Motor neuron (in vitro differentiated cells): ENCODE measurements around the gene KCNK2. TPM values are rescaled to one million over a fixed set of nuclear protein-coding genes. Genes with fewer than 3 reads are reported as not detected.
A peak's percentile ranks its signal among the peaks of the same experiment; 100 is the strongest.

ENCODE experiments used
- ATAC-seq, 8 experiments: fragments of 200-7000 bp; cut with Tn5 transposase; replicated peaks in 6 of 8; 2 replicates each; pipeline ENCODE4 v1.8.0; 2021; ENCODE audit warnings: mild to moderate bottlenecking in 8 of 8, moderate library complexity in 8 of 8
- H3K27ac ChIP-seq, 2 donors: fragments of 250-450 bp; sonication (Bioruptor Pico); 2 replicates each; pipeline ENCODE4 v1.9.0; 2021; ENCODE audit warnings: antibody characterized with exemption in 2 of 2, mild to moderate bottlenecking in 2 of 2, moderate library complexity in 1 of 2
- H3K4me1 ChIP-seq, 2 donors: fragments of 250-450 bp; sonication (Bioruptor Pico); replicated peaks in 1 of 2; 2 replicates each; pipeline ENCODE4 v1.6.1; 2021; ENCODE audit warnings: antibody characterized with exemption in 2 of 2, mild to moderate bottlenecking in 2 of 2, moderate library complexity in 1 of 2
- H3K4me3 ChIP-seq, 5 donors: fragments of 250-450 bp; sonication (Bioruptor Pico); 2 replicates each; pipeline ENCODE4 v1.9.0; 2021; ENCODE audit warnings: antibody characterized with exemption in 5 of 5, mild to moderate bottlenecking in 5 of 5, moderate library complexity in 4 of 5
- WGBS, 10 experiments: fragments of 450-650 bp; shearing (Covaris generic); methylation state at CpG; one replicate each; pipeline ENCODE4 v1.0.0; 2022; 5-methylcytosine and 5-hydroxymethylcytosine counted together
- in situ Hi-C, 9 experiments: fragments of 400-800 bp; cut with MboI; loops; one replicate each; pipeline ENCODE4 v1.15.0; 2021; ENCODE audit warnings: low sequenced_read_pairs in 9 of 9, low pct_unique_long_range_greater_than_20kb in 2 of 9; ENCODE audit not compliant: unreplicated experiment in 9 of 9
- total RNA-seq, 8 experiments: library from RNA; unstranded; fragments of 300-600 nt; gene quantifications; 2 replicates each; pipeline versions ENCODE4 v1.2.3 to v1.2.4, GENCODE V29; 2022

KCNK2 gene, protein sequence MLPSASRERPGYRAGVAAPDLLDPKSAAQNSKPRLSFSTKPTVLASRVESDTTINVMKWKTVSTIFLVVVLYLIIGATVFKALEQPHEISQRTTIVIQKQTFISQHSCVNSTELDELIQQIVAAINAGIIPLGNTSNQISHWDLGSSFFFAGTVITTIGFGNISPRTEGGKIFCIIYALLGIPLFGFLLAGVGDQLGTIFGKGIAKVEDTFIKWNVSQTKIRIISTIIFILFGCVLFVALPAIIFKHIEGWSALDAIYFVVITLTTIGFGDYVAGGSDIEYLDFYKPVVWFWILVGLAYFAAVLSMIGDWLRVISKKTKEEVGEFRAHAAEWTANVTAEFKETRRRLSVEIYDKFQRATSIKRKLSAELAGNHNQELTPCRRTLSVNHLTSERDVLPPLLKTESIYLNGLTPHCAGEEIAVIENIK
- total RNA-seq = 10 to 100 TPM in 6 of 8 experiments, 1 to 10 TPM in 2; 2.6 to 36.3 (median 17.2) TPM

DNA sequence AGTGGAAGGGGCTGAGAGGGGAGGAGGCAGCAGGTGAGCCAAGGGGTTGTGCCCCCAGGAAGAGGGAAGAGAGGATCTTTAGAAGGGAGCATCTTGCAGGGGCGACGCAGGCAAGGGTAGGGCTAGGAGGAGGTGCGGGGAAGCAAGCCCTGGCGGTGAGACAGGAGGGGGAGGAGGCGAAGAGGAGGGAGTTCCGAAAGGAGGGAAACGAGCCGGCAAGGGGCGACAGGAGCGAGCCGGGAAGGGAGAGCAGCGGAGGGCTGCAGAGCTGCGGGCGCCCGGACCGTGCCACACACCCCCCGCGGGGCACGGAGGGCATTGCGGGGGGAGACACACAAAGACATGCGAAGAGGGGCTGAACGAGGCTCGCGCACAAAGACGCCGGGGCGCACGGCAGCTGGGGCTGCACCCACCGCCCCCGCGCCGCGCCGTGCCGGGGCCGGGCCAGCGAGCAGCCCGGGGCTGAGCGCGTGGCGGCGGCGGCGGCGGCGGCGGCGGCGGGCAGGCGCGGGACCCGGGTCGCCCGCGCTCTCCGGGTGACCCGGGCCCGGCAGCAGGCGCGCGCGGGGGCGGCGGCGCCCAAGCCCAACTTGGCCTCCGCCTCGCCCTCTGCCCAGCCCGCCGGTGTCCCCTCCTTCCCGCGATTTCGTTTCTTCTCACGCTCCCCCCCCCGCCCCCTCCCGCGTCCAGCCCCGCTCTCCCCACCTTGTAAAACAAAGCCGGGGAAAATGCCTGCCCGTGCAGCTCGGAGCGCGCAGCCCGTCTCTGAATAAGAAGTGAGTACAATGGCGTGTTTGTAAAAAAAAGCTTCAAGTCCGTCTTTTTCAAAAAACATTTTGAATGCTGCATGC is at the start of gene KCNK2:
Gene KCNK2, plus strand, starts transcription at position 206 of the 851 bp plus-strand sequence. CDS start 649 bp downstream, outside the sequence.
- in situ Hi-C loops = no loop called here
- 0 to 3% (median 0%) methylated on average over 2 to 25 of the region's 85 CpGs; no CpG with 5 or more reads in 6 of the 10 experiments for WGBS, 10 experiments
- H3K4me3 ChIP-seq = peak within 1 kb of the TSS; percentile 53 to 99 (median 76)
- peak within 1 kb of the TSS; percentile 21 to 81 for H3K27ac ChIP-seq
- peaks cover 0 to 28% of the 10 kb centered on the region in 2 donors for H3K4me1 ChIP-seq
- ATAC-seq = peak; percentile 34 to 86 (median 78)

DNA sequence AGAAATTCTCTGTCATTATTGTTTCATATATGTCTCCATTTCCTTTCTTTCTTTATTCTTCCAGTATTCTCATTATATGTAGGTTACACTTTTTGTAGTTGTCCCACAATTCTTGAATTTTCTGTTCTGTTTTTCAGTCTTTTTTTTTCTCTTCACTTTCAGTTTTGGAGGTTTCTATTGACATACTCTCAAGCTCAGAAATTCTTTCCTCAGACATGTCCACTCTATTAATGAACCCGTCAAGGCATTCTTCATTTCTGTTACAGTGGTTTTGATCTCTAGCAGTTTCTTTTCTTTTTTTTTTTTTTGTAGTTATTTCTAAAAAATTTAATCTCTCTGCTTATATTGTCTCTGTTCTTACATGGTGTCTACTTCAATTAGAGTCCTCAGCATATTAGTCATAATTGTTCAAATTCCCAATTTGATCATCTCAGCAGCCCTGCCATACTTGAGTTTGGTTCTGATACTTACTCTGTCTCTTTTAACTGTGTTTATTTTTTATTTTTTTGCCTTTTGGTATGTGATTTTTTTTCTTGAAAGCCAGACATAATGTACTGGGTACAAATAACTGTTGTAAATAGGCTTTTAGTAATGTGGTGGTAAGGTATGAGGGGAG is 49.5 kb upstream of the KCNK2 start:
- no peaks in the 10 kb centered on the region for H3K4me1 ChIP-seq
- 62 to 100% (median 91%) methylated on average over 1 of the region's 1 CpG for WGBS, 10 experiments
- ATAC-seq = no peak
- H3K27ac ChIP-seq = no peak overlapping the region
- in situ Hi-C loops = no loop called here
- H3K4me3 ChIP-seq = no peak overlapping the region

DNA sequence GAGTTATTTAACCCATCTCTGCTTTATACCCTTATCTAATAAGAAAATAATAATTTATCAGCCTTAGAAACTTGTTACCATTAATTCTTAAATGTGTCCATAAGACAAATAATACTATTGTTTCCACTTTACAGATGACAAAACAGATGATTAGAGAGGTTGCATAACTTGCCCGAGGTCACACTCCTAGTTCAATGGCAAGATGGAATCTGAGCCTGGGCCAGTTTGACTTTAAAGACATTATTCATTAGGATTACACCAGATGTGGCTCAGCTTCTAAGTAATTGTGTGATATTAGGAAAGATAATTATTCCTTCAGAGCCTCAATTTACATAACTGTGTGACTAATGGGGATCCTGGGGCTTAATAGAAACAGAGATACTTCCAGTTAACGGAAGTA is 42.3 kb upstream of the KCNK2 start:
- in situ Hi-C loops = no loop called here
- Histone ChIP-seq H3K27ac (no peak overlapping the region), H3K4me1 (peaks cover 0 to 4% of the 10 kb centered on the region in 2 donors), H3K4me3 (no peak overlapping the region)
- no peak for ATAC-seq
- WGBS, 10 experiments = 0 to 100% (median 79%) methylated on average over 1 to 2 of the region's 2 CpGs; no CpG with 5 or more reads in 3 of the 10 experiments

DNA sequence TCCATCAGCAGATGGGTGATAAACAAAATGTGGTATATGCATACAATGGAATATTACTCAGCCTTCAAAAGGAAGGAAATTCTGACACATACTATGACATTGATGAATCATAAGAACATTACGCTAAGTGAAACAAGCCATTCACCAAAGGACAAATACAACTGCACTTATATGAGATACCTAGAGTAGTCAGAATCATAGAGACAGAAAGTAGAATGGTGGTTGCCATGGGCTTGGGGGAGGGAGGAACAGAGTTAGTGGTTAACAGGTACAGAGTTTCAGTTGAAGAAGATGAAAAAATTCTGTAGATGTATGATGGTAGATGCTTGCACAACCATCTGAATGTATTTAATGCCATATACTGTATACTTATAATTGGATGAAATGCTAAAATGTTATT is 39.1 kb upstream of the KCNK2 start:
- H3K4me3 ChIP-seq = no peak overlapping the region
- H3K27ac ChIP-seq = no peak overlapping the region
- in situ Hi-C loops = no loop called here
- no peak for ATAC-seq
- peaks cover 0 to 12% of the 10 kb centered on the region in 2 donors for H3K4me1 ChIP-seq
- 60 to 100% (median 86%) methylated on average over 1 of the region's 1 CpG; no CpG with 5 or more reads in 3 of the 10 experiments for WGBS, 10 experiments

DNA sequence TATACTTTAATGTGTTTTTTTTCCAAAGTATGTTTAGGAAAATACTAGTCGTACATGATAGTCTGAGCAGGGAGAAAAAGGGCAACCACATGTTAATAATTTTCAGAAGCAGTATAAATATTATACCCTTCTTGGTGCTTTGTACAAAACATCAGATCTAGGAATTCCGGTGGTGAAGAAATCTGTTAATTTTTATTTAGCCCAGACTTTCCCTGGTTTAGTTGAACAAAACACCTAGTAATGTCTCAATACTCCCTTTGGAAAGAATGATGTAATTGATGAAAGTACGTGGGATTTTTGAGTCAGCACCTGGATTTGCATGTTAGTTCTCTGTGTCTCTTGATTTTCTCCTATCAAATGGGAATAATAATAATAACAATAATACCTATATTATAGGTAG is 38.4 kb upstream of the KCNK2 start:
- H3K4me3 ChIP-seq = no peak overlapping the region
- no peak overlapping the region for H3K27ac ChIP-seq
- ATAC-seq = no peak
- H3K4me1 ChIP-seq = peaks cover 0 to 12% of the 10 kb centered on the region in 2 donors
- in situ Hi-C loops = no loop called here
- 82 to 100% (median 92%) methylated on average over 1 to 3 of the region's 3 CpGs for WGBS, 10 experiments

DNA sequence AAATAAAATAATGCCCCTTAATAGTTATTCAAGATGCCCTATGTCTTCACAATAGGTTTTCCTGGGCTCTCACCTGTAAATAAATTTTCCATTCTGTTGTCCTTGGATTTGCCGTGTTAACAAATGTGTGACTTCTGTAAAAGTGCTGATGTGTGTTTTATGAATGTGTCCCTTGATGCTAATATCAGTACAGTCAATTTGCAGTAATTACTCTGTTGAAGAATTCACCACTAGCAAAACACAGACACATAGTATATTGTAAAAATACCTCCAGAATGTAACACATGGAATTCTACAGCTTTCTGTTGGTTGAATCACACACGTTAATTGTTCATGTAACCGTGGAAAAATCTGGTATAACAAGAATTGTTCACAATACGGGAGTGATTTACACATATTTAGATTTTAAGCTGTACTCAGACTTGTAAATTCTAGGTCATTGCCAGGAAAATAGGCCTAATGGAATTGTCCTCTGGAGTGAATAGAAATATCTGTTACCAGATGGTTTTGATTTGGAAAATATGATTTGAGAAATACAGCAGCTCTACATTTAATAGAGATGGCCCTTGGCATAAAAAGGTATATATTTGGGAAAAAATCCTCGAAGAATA is 36.7 kb upstream of the KCNK2 start:
- peaks cover 0 to 12% of the 10 kb centered on the region in 2 donors for H3K4me1 ChIP-seq
- WGBS, 10 experiments = 0 to 86% (median 68%) methylated on average over 2 to 5 of the region's 5 CpGs
- H3K27ac ChIP-seq = peak overlapping the region in 1 of 2 donors; percentile 50
- H3K4me3 ChIP-seq = no peak overlapping the region
- in situ Hi-C loops = no loop called here
- ATAC-seq = peak in 5 of 8 experiments; percentile 21 to 91 (median 70)

DNA sequence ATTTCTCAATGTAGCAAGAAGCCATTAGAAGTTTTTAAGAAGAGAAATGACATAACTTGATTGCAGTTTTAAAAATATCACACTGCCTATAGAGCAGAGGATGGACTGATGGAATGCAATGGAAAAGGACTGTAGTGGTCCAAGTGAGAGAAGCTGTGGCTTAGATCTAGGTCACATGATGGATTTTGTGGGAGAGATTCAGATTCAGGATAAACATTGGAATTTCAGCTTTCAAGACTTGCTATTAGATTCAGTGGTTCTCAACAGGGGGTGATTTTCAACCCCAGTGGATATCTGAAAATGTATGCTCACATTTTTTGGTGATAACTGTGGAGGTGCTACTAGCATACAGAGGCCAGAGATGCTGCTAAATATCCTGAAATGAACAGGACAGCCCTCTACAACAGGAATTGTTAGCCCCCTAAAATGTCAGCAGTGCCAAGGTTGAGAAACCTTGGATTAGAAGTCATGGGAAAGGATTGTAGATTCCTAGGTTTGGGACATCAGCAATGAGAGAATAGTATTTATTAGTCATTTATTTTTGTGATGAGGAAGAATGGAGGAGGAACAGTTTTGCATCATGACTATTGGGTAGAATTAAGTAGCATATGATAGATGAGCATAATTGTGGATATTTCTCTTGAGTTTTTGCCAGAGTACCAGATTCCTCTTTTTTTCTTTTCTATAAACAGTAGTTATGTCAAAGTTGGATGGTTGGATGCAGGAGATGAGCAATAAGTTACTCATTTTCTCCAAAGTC is 30.1 kb upstream of the KCNK2 start:
- ATAC-seq = no peak
- H3K4me3 ChIP-seq = no peak overlapping the region
- H3K27ac ChIP-seq = no peak overlapping the region
- in situ Hi-C loops = no loop called here
- H3K4me1 ChIP-seq = no peaks in the 10 kb centered on the region

DNA sequence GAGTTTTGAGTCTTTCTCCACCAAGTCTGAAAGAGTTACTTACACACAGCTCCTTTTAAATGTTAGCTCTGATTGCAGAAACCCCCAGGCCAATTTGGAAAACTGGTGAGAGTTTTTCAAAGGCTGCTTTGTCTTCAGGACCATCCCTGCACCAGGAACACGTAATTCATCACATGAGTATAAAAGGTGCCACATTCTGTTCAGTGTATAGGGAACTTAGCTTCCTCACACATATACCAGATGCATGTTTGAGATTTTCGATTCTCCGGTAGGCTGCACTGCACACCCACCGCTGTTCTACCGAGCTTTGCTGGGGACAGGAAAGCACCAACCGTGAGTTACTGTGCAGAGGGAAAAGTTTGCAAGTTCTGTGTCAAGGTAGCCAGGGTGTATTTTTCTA is 28.3 kb upstream of the KCNK2 start:
- no peak for ATAC-seq
- 25 to 90% (median 81%) methylated on average over 1 to 6 of the region's 6 CpGs; no CpG with 5 or more reads in 2 of the 10 experiments for WGBS, 10 experiments
- no peaks in the 10 kb centered on the region for H3K4me1 ChIP-seq
- H3K27ac ChIP-seq = no peak overlapping the region
- in situ Hi-C loops = no loop called here
- H3K4me3 ChIP-seq = no peak overlapping the region

DNA sequence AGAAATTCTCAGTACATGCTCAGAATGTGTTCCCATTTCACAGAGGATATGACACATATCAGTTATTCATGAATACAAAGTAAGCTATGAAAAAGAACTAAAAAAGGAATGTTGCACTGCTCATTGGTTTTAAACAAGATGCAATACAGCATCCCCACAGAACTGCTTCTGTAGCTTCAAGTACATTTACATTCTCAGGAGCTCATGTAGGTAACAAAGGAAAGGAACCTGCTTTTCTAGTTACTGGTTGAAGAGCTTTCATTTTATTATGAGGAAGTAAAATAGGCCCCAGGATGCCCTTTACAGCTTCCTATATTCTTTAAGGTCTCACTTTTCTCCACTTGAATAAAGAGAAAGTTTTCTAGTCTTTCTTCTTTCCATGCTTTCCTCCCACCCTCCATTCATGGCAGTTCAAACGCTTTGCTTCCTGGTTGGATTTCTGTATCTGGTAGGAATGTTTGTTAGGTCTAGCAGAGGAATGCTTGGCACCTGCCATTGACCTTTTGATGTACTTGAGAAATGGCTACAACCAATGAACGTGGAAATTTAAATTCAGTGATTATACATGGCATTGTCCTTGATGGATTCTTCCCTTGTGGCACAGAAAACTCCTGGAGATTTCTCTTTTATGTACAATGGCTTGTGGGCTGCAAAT is 27.1 kb upstream of the KCNK2 start:
- in situ Hi-C loops = no loop called here
- H3K4me1 ChIP-seq = no peaks in the 10 kb centered on the region
- WGBS, 10 experiments = 60 to 100% (median 67%) methylated on average over 1 to 2 of the region's 2 CpGs; no CpG with 5 or more reads in 3 of the 10 experiments
- no peak for ATAC-seq
- H3K27ac ChIP-seq = no peak overlapping the region
- no peak overlapping the region for H3K4me3 ChIP-seq

DNA sequence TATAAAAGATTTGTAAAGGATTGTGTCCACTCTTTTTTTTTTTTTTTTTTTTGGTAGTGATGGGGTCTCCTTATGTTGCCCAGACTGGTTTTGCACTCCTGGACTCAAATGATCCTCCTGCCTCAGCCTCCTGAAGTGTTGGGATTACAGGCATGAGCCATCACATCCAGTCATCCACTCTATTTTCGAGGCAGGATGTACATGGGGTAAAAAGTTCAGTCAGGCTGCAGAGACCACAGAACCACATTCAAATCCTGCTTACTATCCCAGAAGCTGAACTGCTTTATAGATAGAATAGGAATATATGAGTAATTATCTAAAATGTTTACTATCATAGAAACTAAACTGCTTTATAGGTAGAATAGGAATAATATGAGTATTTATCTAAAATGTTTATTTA is 26.0 kb upstream of the KCNK2 start:
- no peak overlapping the region for H3K4me3 ChIP-seq
- in situ Hi-C loops = no loop called here
- no peak overlapping the region for H3K27ac ChIP-seq
- H3K4me1 ChIP-seq = no peaks in the 10 kb centered on the region
- no peak for ATAC-seq
- WGBS, 10 experiments = 0 to 100% (median 20%) methylated on average over 1 of the region's 1 CpG; no CpG with 5 or more reads in 3 of the 10 experiments

DNA sequence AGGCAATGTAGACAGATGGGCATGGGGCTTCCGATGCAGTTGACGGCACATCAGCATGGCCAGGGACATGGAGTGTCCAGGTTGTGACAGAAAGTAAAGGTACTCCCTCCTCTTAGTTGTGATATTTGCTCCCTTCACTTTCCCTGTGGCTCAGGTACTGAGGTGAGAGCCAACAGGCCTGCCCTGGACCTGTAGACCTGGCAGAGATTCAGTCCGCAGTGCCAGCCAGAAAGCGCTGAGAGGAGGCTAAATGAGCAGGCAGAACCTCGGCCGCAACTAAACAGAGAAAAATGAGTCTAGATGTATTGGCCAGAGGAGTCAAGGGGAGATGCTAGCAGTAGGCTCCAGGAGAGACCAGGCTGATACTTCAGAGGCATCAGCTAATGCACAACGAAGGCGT is 22.6 kb upstream of the KCNK2 start:
- Histone ChIP-seq H3K27ac (no peak overlapping the region), H3K4me1 (no peaks in the 10 kb centered on the region), H3K4me3 (no peak overlapping the region)
- WGBS, 10 experiments = 88 to 100% (median 97%) methylated on average over 1 to 8 of the region's 8 CpGs; no CpG with 5 or more reads in 3 of the 10 experiments
- no peak for ATAC-seq
- in situ Hi-C loops = no loop called here

DNA sequence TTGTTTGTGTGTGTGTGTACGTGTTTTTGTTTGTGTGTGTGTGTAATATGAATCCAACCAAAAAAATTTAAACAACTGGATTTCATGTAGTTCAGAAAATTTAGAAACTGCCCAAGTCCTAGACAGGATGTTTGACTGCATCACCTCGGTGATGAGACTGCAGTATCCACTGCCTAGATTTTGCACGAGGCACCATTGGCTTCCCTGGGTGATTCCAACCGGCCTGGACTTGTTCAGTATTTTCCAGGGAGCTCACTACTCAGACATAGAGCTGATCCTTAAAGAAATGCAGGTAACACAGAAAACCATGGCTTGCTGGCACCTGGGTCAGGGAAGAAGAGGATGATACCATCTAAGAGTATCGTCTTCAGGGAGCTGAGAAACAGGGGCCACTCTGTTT is 18.2 kb upstream of the KCNK2 start:
- Histone ChIP-seq H3K4me3 (no peak overlapping the region), H3K27ac (no peak overlapping the region), H3K4me1 (no peaks in the 10 kb centered on the region)
- 76 to 100% (median 100%) methylated on average over 1 to 5 of the region's 5 CpGs; no CpG with 5 or more reads in 1 of the 10 experiments for WGBS, 10 experiments
- in situ Hi-C loops = no loop called here
- no peak for ATAC-seq
